Activated CD4-positive, alpha-beta memory T cell treated with anti-CD3 and anti-CD28 coated beads for 36 hours (primary cell): ENCODE results near the gene GYPC. TPM values are rescaled to one million over a fixed set of nuclear protein-coding genes. Genes with fewer than 3 reads are reported as not detected.

ENCODE experiments used
- CTCF ChIA-PET: fragments of 350-600 bp; sonication (Branson Sonifier 250); formaldehyde crosslinking; loops from one replicate; lab custom pipeline; 2021; ENCODE audit warnings: antibody characterized with exemption, inconsistent platforms; lab: Charles Lee
- POLR2A ChIA-PET: fragments of 350-600 bp; sonication (Branson Sonifier 250); formaldehyde crosslinking; loops from one replicate; lab custom pipeline; 2021; ENCODE audit warnings: antibody characterized with exemption; lab: Charles Lee
- DNase-seq: peaks from one replicate; pipeline ENCODE4 v3.0.0-alpha.2; 2020
- H3K27ac Mint-ChIP-seq: one replicate; pipeline ENCODE4 v1.8.0; 2021; ENCODE audit warnings: mixed read lengths
- H3K27me3 Mint-ChIP-seq: one replicate; pipeline ENCODE4 v1.8.0; 2021; ENCODE audit warnings: mixed read lengths
- H3K36me3 Mint-ChIP-seq: one replicate; pipeline ENCODE4 v1.8.0; 2021; ENCODE audit warnings: mixed read lengths
- H3K4me1 Mint-ChIP-seq: one replicate; pipeline ENCODE4 v1.8.0; 2021; ENCODE audit warnings: low read depth, mixed read lengths
- H3K4me3 Mint-ChIP-seq: one replicate; pipeline ENCODE4 v1.8.0; 2021; ENCODE audit warnings: mild to moderate bottlenecking, mixed read lengths
- H3K9me3 Mint-ChIP-seq: one replicate; pipeline ENCODE4 v1.8.0; 2021; ENCODE audit warnings: mixed read lengths
- intact Hi-C: fragments of 100-400 bp; cut with micrococcal nuclease; formaldehyde crosslinking; loops from one replicate; pipeline ENCODE4 v1.15.1; 2023
- total RNA-seq, 2 experiments: library from RNA; stranded (reverse); gene quantifications; one replicate each; pipeline ENCODE4 v1.2.3, GENCODE V29; 2021

Gene GYPC
- total RNA-seq, 2 experiments from 2014 or later: 123 TPM

- DNase-seq: no peak
- ChIA-PET POLR2A (no interaction called here), CTCF (no interaction called here)
- Mint-ChIP-seq H3K27me3 (no peaks in the 10 kb centered on the region), H3K9me3 (peaks cover 4% of the 10 kb centered on the region), H3K36me3 (peaks cover 10% of the 10 kb centered on the region), H3K4me1 (peaks cover 10% of the 10 kb centered on the region), H3K27ac (no peak overlapping the region), H3K4me3 (no peak overlapping the region)
- intact Hi-C loops: loop anchor here (10.0 kb wide), 1 partner anchor 372 kb away; no protein-coding TSS in a partner anchor
These were observed 2.8 kb upstream of the GYPC start for GRCh38 chr2:126653109-126653508.

GRCh38 chr2:126653761-126654160 lies 2.2 kb upstream of the GYPC start:
- intact Hi-C loops: loop anchor here (10.0 kb wide), 1 partner anchor 371 kb away; no protein-coding TSS in a partner anchor
- CTCF ChIA-PET: no interaction called here

GRCh38 chr2:126655051-126655450 lies 907 bp upstream of the GYPC start:
- ChIA-PET POLR2A (interaction anchor here (0.5 kb wide), 1 partner anchor 1135 kb away, joined by 3 read pairs; no protein-coding TSS in a partner anchor), CTCF (no interaction called here)
- Mint-ChIP-seq H3K36me3 (peaks cover 19% of the 10 kb centered on the region), H3K9me3 (peaks cover 4% of the 10 kb centered on the region), H3K27me3 (no peaks in the 10 kb centered on the region), H3K4me3 (peak overlapping the region; percentile 90), H3K27ac (peak overlapping the region; percentile 47), H3K4me1 (peaks cover 25% of the 10 kb centered on the region)
- intact Hi-C loops: loop anchor here (5.0 to 10.0 kb wide), 4 partner anchors 107 to 872 kb away; partner anchors contain the start of gene IWS1
- no peak for DNase-seq

More at GRCh38 chr2:126653761-126654160, 2.2 kb upstream of the GYPC start:
- H3K4me3 Mint-ChIP-seq: no peak overlapping the region
- DNase-seq: no peak
- no peak overlapping the region for H3K27ac Mint-ChIP-seq
- H3K27me3 Mint-ChIP-seq: no peaks in the 10 kb centered on the region
- H3K36me3 Mint-ChIP-seq: peaks cover 13% of the 10 kb centered on the region
- H3K9me3 Mint-ChIP-seq: peaks cover 4% of the 10 kb centered on the region
- POLR2A ChIA-PET: no interaction called here
- H3K4me1 Mint-ChIP-seq: peaks cover 14% of the 10 kb centered on the region

GRCh38 chr2:126656431-126657147 lies 631 bp downstream of the GYPC start:
- CTCF ChIA-PET: interaction anchor here (1.2 to 1.6 kb wide), 2 partner anchors 120 to 127 kb away, joined by 3 to 4 read pairs; no protein-coding TSS in a partner anchor
- Mint-ChIP-seq H3K27me3 (no peaks in the 10 kb centered on the region), H3K4me1 (peaks cover 40% of the 10 kb centered on the region), H3K4me3 (peak overlapping the region; percentile 91), H3K36me3 (peaks cover 22% of the 10 kb centered on the region), H3K9me3 (no peaks in the 10 kb centered on the region), H3K27ac (peak overlapping the region; percentile 97)
- intact Hi-C loops: loop anchor here (1.0 to 10.0 kb wide), 5 partner anchors 10 to 871 kb away; partner anchors contain the start of gene IWS1
- POLR2A ChIA-PET: interaction anchor here (1.6 kb wide), 1 partner anchor 412 kb away, joined by 4 read pairs; no protein-coding TSS in a partner anchor
- DNase-seq: peak; percentile 57

- POLR2A ChIA-PET: interaction anchor here (1.6 kb wide), 1 partner anchor 411 kb away, joined by 4 read pairs; no protein-coding TSS in a partner anchor
- Mint-ChIP-seq H3K4me1 (peaks cover 46% of the 10 kb centered on the region), H3K9me3 (no peaks in the 10 kb centered on the region), H3K36me3 (peaks cover 27% of the 10 kb centered on the region), H3K4me3 (peak overlapping the region; percentile 91), H3K27ac (peak overlapping the region; percentile 97), H3K27me3 (no peaks in the 10 kb centered on the region)
- CTCF ChIA-PET: interaction anchor here (1.2 to 1.6 kb wide), 3 partner anchors 120 to 127 kb away, joined by 3 to 5 read pairs (median 4); no protein-coding TSS in a partner anchor
- DNase-seq: peak; percentile 64
- intact Hi-C loops: loop anchor here (1.0 to 10.0 kb wide), 5 partner anchors 9 to 870 kb away; partner anchors contain the start of gene IWS1
These were observed 1.2 kb downstream of the GYPC start for GRCh38 chr2:126657148-126657635.

GRCh38 chr2:126657636-126658318 lies 1.8 kb downstream of the GYPC start:
- Mint-ChIP-seq H3K9me3 (no peaks in the 10 kb centered on the region), H3K4me3 (peak overlapping the region; percentile 91), H3K36me3 (peaks cover 27% of the 10 kb centered on the region), H3K27ac (peak overlapping the region; percentile 97), H3K27me3 (no peaks in the 10 kb centered on the region), H3K4me1 (peaks cover 52% of the 10 kb centered on the region)
- intact Hi-C loops: loop anchor here (1.0 to 10.0 kb wide), 7 partner anchors 9 to 870 kb away; partner anchors contain the start of gene IWS1
- POLR2A ChIA-PET: interaction anchor here (1.6 kb wide), 1 partner anchor 410 kb away, joined by 4 read pairs; no protein-coding TSS in a partner anchor
- peak; percentile 89 for DNase-seq
- CTCF ChIA-PET: interaction anchor here (1.2 kb wide), 1 partner anchor 119 kb away, joined by 5 read pairs; no protein-coding TSS in a partner anchor

GRCh38 chr2:126658319-126658904 lies 2.5 kb downstream of the GYPC start:
- ChIA-PET CTCF (interaction anchor here (1.2 kb wide), 1 partner anchor 119 kb away, joined by 5 read pairs; no protein-coding TSS in a partner anchor), POLR2A (interaction anchor here (1.6 kb wide), 1 partner anchor 410 kb away, joined by 4 read pairs; no protein-coding TSS in a partner anchor)
- intact Hi-C loops: loop anchor here (1.0 to 10.0 kb wide), 6 partner anchors 104 to 869 kb away; partner anchors contain the start of gene IWS1
- no peaks in the 10 kb centered on the region for H3K27me3 Mint-ChIP-seq
- DNase-seq: peak; percentile 40
- peak overlapping the region; percentile 97 for H3K27ac Mint-ChIP-seq
- peak overlapping the region; percentile 91 for H3K4me3 Mint-ChIP-seq
- H3K36me3 Mint-ChIP-seq: peaks cover 30% of the 10 kb centered on the region
- H3K4me1 Mint-ChIP-seq: peaks cover 58% of the 10 kb centered on the region
- no peaks in the 10 kb centered on the region for H3K9me3 Mint-ChIP-seq

- POLR2A ChIA-PET: no interaction called here
- Mint-ChIP-seq H3K27me3 (no peaks in the 10 kb centered on the region), H3K36me3 (peaks cover 32% of the 10 kb centered on the region), H3K4me1 (peaks cover 64% of the 10 kb centered on the region), H3K4me3 (peak overlapping the region; percentile 65), H3K9me3 (no peaks in the 10 kb centered on the region), H3K27ac (peak overlapping the region; percentile 97)
- peak; percentile 87 for DNase-seq
- CTCF ChIA-PET: interaction anchor here (0.7 kb wide), 1 partner anchor 205 kb away, joined by 3 read pairs; no protein-coding TSS in a partner anchor
- intact Hi-C loops: loop anchor here (1.0 to 10.0 kb wide), 6 partner anchors 103 to 868 kb away; partner anchors contain the start of gene IWS1
These were observed 3.1 kb downstream of the GYPC start for GRCh38 chr2:126658905-126659561.

- Mint-ChIP-seq H3K9me3 (no peaks in the 10 kb centered on the region), H3K36me3 (peaks cover 36% of the 10 kb centered on the region), H3K27me3 (no peaks in the 10 kb centered on the region), H3K4me1 (peaks cover 72% of the 10 kb centered on the region), H3K27ac (peak overlapping the region; percentile 97), H3K4me3 (peak overlapping the region; percentile 65)
- DNase-seq: no peak
- CTCF ChIA-PET: interaction anchor here (0.7 kb wide), 1 partner anchor 205 kb away, joined by 3 read pairs; no protein-coding TSS in a partner anchor
- POLR2A ChIA-PET: no interaction called here
- intact Hi-C loops: loop anchor here (2.0 to 10.0 kb wide), 5 partner anchors 102 to 867 kb away; partner anchors contain the start of gene IWS1
These were observed 3.9 kb downstream of the GYPC start for GRCh38 chr2:126659562-126660467.

GRCh38 chr2:126660971-126661370 lies 5.0 kb downstream of the GYPC start:
- Mint-ChIP-seq H3K27ac (peak overlapping the region; percentile 93), H3K4me1 (peaks cover 76% of the 10 kb centered on the region), H3K36me3 (peaks cover 34% of the 10 kb centered on the region), H3K9me3 (no peaks in the 10 kb centered on the region), H3K4me3 (no peak overlapping the region), H3K27me3 (no peaks in the 10 kb centered on the region)
- POLR2A ChIA-PET: no interaction called here
- CTCF ChIA-PET: no interaction called here
- intact Hi-C loops: no loop called here
- no peak for DNase-seq
